ENCODE data around the gene KCNQ2.

Gene KCNQ2

GRCh38 chr20:63403403-63404105 lies 68.9 kb downstream of the KCNQ2 start:
- no peak for DNase-seq (ENCODE audit: low read depth)

GRCh38 chr20:63402860-63403220 lies 69.6 kb downstream of the KCNQ2 start:
- DNase-seq (ENCODE audit: low read depth) = no peak

GRCh38 chr20:63402181-63402859 lies 70.1 kb downstream of the KCNQ2 start:
- no peak for DNase-seq (ENCODE audit: low read depth)

- DNase-seq (ENCODE audit: low read depth) = no peak
These were observed 70.9 kb downstream of the KCNQ2 start for GRCh38 chr20:63401384-63402110.

- DNase-seq (ENCODE audit: low read depth) = no peak
These were observed 71.8 kb downstream of the KCNQ2 start for GRCh38 chr20:63400486-63401210.

GRCh38 chr20:63399596-63400375 lies 72.7 kb downstream of the KCNQ2 start:
- no peak for DNase-seq (ENCODE audit: low read depth)

GRCh38 chr20:63398744-63399514 lies 73.5 kb downstream of the KCNQ2 start:
- DNase-seq (ENCODE audit: low read depth) = no peak

- no peak for DNase-seq (ENCODE audit: low read depth)
These were observed 74.5 kb downstream of the KCNQ2 start for GRCh38 chr20:63397946-63398450.

- no peak for DNase-seq (ENCODE audit: low read depth)
These were observed 75.2 kb downstream of the KCNQ2 start for GRCh38 chr20:63397155-63397843.

GRCh38 chr20:63396300-63396699 lies 76.2 kb downstream of the KCNQ2 start:
- no peak for DNase-seq (ENCODE audit: low read depth)

- DNase-seq (ENCODE audit: low read depth) = no peak
These were observed 76.7 kb downstream of the KCNQ2 start for GRCh38 chr20:63395723-63396122.

- no peak for DNase-seq (ENCODE audit: low read depth)
These were observed 77.5 kb downstream of the KCNQ2 start for GRCh38 chr20:63394920-63395455.

GRCh38 chr20:63394069-63394919 lies 78.2 kb downstream of the KCNQ2 start:
- no peak for DNase-seq (ENCODE audit: low read depth)

GRCh38 chr20:63393566-63393965 lies 78.9 kb downstream of the KCNQ2 start:
- DNase-seq (ENCODE audit: low read depth) = no peak

GRCh38 chr20:63392465-63393365 lies 79.7 kb downstream of the KCNQ2 start:
- no peak for DNase-seq (ENCODE audit: low read depth)

- DNase-seq (ENCODE audit: low read depth) = no peak
These were observed 84.5 kb downstream of the KCNQ2 start for GRCh38 chr20:63387917-63388316.

GRCh38 chr20:63387393-63387792 lies 85.1 kb downstream of the KCNQ2 start:
- DNase-seq (ENCODE audit: low read depth) = no peak

- DNase-seq (ENCODE audit: low read depth) = no peak
These were observed 86.0 kb downstream of the KCNQ2 start for GRCh38 chr20:63386491-63386890.

Data from stimulated activated CD8-positive, alpha-beta memory T cell treated with anti-CD3 and anti-CD28 coated beads, Interleukin-15, amount 100 ng/mL, for 1 hour (primary cell).